Activated CD8-positive, alpha-beta T cell treated with anti-CD3 and anti-CD28 coated beads for 36 hours (primary cell): ENCODE measurements around the gene ZNF304. TPM values are rescaled to one million over a fixed set of nuclear protein-coding genes. Genes with fewer than 3 reads are reported as not detected.

Experiments used
- ATAC-seq: fragments of 200-7000 bp; cut with Tn5 transposase; one replicate; pipeline ENCODE4 v1.10.0; 2021; ENCODE audit warnings: mild to moderate bottlenecking, moderate library complexity
- CTCF ChIA-PET: fragments of 350-600 bp; sonication (Branson Sonifier 250); formaldehyde crosslinking; loops from one replicate; lab custom pipeline; 2021; ENCODE audit warnings: antibody characterized with exemption; lab: Charles Lee
- POLR2A ChIA-PET: fragments of 350-600 bp; sonication (Branson Sonifier 250); formaldehyde crosslinking; loops from one replicate; lab custom pipeline; 2021; ENCODE audit warnings: antibody characterized with exemption; lab: Charles Lee
- DNase-seq: peaks from one replicate; pipeline ENCODE4 v3.0.0-alpha.2; 2020
- H3K27ac Mint-ChIP-seq: one replicate; pipeline ENCODE4 v1.8.0; 2021; ENCODE audit warnings: mild to moderate bottlenecking, mixed read lengths
- H3K27me3 Mint-ChIP-seq: one replicate; pipeline ENCODE4 v1.8.0; 2021; ENCODE audit warnings: mixed read lengths
- H3K36me3 Mint-ChIP-seq: one replicate; pipeline ENCODE4 v1.8.0; 2021; ENCODE audit warnings: low read depth, mixed read lengths
- H3K4me1 Mint-ChIP-seq: one replicate; pipeline ENCODE4 v1.8.0; 2021; ENCODE audit warnings: low read depth, mixed read lengths
- H3K4me3 Mint-ChIP-seq: one replicate; pipeline ENCODE4 v1.8.0; 2021; ENCODE audit warnings: mild to moderate bottlenecking, moderate library complexity, mixed read lengths
- H3K9me3 Mint-ChIP-seq: one replicate; pipeline ENCODE4 v1.8.0; 2021; ENCODE audit warnings: mixed read lengths
- CTCF ChIP-seq: fragments of 200-600 bp; IDR thresholded peaks from one replicate; pipeline ENCODE4 v1.8.0; 2022; ENCODE audit warnings: antibody characterized with exemption, mild to moderate bottlenecking
- intact Hi-C: fragments of 100-400 bp; cut with micrococcal nuclease; formaldehyde crosslinking; loops from one replicate; pipeline ENCODE4 v1.10.0; 2022
- total RNA-seq, 2 experiments: library from RNA; stranded (reverse); gene quantifications; one replicate each; pipeline ENCODE4 v1.2.3, GENCODE V29; 2021

The ZNF304 gene
- total RNA-seq, 2 experiments from 2014 or later: 6.6 to 6.7 TPM

- ATAC-seq (no peak), DNase-seq (no peak)
- H3K27ac Mint-ChIP-seq: no peak overlapping the region
- TF ChIP-seq CTCF: no peak
- H3K4me3 Mint-ChIP-seq: no peak overlapping the region
- no peaks in the 10 kb centered on the region for H3K27me3 Mint-ChIP-seq
- POLR2A ChIA-PET: interaction anchor here (1.0 to 2.2 kb wide), 3 partner anchors 10 to 305 kb away, joined by 3 to 7 read pairs (median 3); partner anchors contain the start of genes ZNF154 and ZNF749
- peaks cover 19% of the 10 kb centered on the region for H3K9me3 Mint-ChIP-seq
- peaks cover 7% of the 10 kb centered on the region for H3K4me1 Mint-ChIP-seq
- CTCF ChIA-PET: interaction anchor here (0.7 kb wide), 1 partner anchor 82 kb away, joined by 3 read pairs; no protein-coding TSS in a partner anchor
- peaks cover 28% of the 10 kb centered on the region for H3K36me3 Mint-ChIP-seq
- intact Hi-C loops: no loop called here
Measured at GRCh38 chr19:57403737-57404563, 52.9 kb downstream of the ZNF304 start.

GRCh38 chr19:57406516-57407123, 55.5 kb downstream of the ZNF304 start:
- peak; percentile 77 for TF ChIP-seq CTCF
- peaks cover 9% of the 10 kb centered on the region for H3K4me1 Mint-ChIP-seq
- ATAC-seq (peak; percentile 56), DNase-seq (peak; percentile 86)
- intact Hi-C loops: no loop called here
- H3K36me3 Mint-ChIP-seq: peaks cover 12% of the 10 kb centered on the region
- no peak overlapping the region for H3K4me3 Mint-ChIP-seq
- ChIA-PET CTCF (interaction anchor here (0.7 to 1.5 kb wide), 7 partner anchors 8 to 749 kb away, joined by 3 to 4 read pairs (median 3); partner anchors contain the start of genes ZNF548 and ZNF773), POLR2A (interaction anchor here (0.6 kb wide), 1 partner anchor 193 kb away, joined by 3 read pairs; the partner anchor contains the start of gene ZNF530)
- no peaks in the 10 kb centered on the region for H3K27me3 Mint-ChIP-seq
- H3K9me3 Mint-ChIP-seq: peaks cover 7% of the 10 kb centered on the region
- no peak overlapping the region for H3K27ac Mint-ChIP-seq

Other genes with a start within 250 kb of the ZNF304 start
- not detected for gene USP29, start 231.3 kb upstream of the ZNF304 start, total RNA-seq
- not detected for gene ZIM3, start 206.1 kb upstream of the ZNF304 start, total RNA-seq
- not detected for gene DUXA, start 183.8 kb upstream of the ZNF304 start, total RNA-seq
- gene ZNF264, start 159.8 kb upstream of the ZNF304 start, total RNA-seq: 10 to 100 TPM; 20.7 to 22.4 TPM
- gene AURKC, start 120.2 kb upstream of the ZNF304 start, total RNA-seq: 1 to 10 TPM in 1 of 2 experiments, under 1 TPM in 1; 0.96 to 1.4 TPM
- gene ZNF805, start 110.6 kb upstream of the ZNF304 start, total RNA-seq: 1 to 10 TPM; 7.6 to 7.8 TPM
- 10 to 100 TPM; 59.1 to 63.1 TPM for gene ZNF460, start 70.8 kb upstream of the ZNF304 start, total RNA-seq
- gene ZNF543, start 30.8 kb upstream of the ZNF304 start, total RNA-seq: 1 to 10 TPM; 6.3 to 7.0 TPM
- gene TRAPPC2B, start 12.3 kb downstream of the ZNF304 start, total RNA-seq: 1 to 10 TPM; 6.0 to 7.4 TPM
- 1 to 10 TPM; 1.3 to 1.5 TPM for gene ZNF547, start 12.3 kb downstream of the ZNF304 start, total RNA-seq
- gene ZNF548, start 38.6 kb downstream of the ZNF304 start, total RNA-seq: 10 to 100 TPM; 23.9 to 24.6 TPM
- gene ZNF17, start 59.9 kb downstream of the ZNF304 start, total RNA-seq: 1 to 10 TPM; 5.7 to 8.8 TPM
- 10 to 100 TPM; 19.5 to 20.0 TPM for gene ZNF749, start 84.1 kb downstream of the ZNF304 start, total RNA-seq
- under 1 TPM in 1 of 2 experiments, not detected in 1; 0.18 TPM for gene VN1R1, start 105.9 kb downstream of the ZNF304 start, total RNA-seq
- 1 to 10 TPM; 5.0 to 5.6 TPM for gene ZNF772, start 126.3 kb downstream of the ZNF304 start, total RNA-seq
- gene ZNF419, start 136.5 kb downstream of the ZNF304 start, total RNA-seq: 1 to 10 TPM; 5.1 to 6.1 TPM
- gene ZNF773, start 148.7 kb downstream of the ZNF304 start, total RNA-seq: 1 to 10 TPM; 5.7 to 7.1 TPM
- 1 to 10 TPM; 3.5 to 4.0 TPM for gene ZNF549, start 176.1 kb downstream of the ZNF304 start, total RNA-seq
- 10 to 100 TPM; 10.3 to 13.5 TPM for gene ZNF550, start 208.6 kb downstream of the ZNF304 start, total RNA-seq
- 1 to 10 TPM; 2.5 to 3.2 TPM for gene ZNF416, start 227.6 kb downstream of the ZNF304 start, total RNA-seq
- 1 to 10 TPM; 6.1 to 6.5 TPM for gene ZIK1, start 232.9 kb downstream of the ZNF304 start, total RNA-seq
- gene ZNF530, start 248.6 kb downstream of the ZNF304 start, total RNA-seq: 1 to 10 TPM; 6.8 to 7.4 TPM